Measurements from ENCODE around the gene DSN1. TPM values are rescaled to one million over a fixed set of nuclear protein-coding genes. Genes with fewer than 3 reads are reported as not detected.

Gene DSN1
- total and polyA plus RNA-seq, 2 donors (not counting 1 experiment from before 2014, with no cell fraction given), result 8.3 to 13.4 TPM

GRCh38 chr20:36737183-36737499 is 36.4 kb downstream of the DSN1 start:
- H3K79me2 ChIP-seq (ENCODE audit: control insufficient read depth, insufficient read depth, low read length), result no peaks in the 10 kb centered on the region

GRCh38 chr20:36736451-36737182 is 36.9 kb downstream of the DSN1 start:
- no peaks in the 10 kb centered on the region for H3K4me1 ChIP-seq (ENCODE audit: control insufficient read depth, extremely low read depth, insufficient read depth, low read length)
- TF ChIP-seq CTCF (conservative IDR thresholded peaks at IDR 0.05 in 1 of 2, IDR thresholded peaks at IDR 0.05 in 1 of 2; ENCODE audit: low read depth in 1 of 2, low read length in 2 of 2), result no peak
- TF ChIP-seq EZH2 (IDR thresholded peaks at IDR 0.05; ENCODE audit: low read length, missing control alignments), result no peak
- H3K9ac ChIP-seq (ENCODE audit: insufficient read depth, low read length), result no peak overlapping the region
- no peaks in the 10 kb centered on the region for H3K79me2 ChIP-seq (ENCODE audit: control insufficient read depth, insufficient read depth, low read length)
- DNase-seq (ENCODE audit: low read depth in 2 of 2), result no peak
- H4K20me1 ChIP-seq (ENCODE audit: control insufficient read depth, extremely low read depth, insufficient read depth, low read length), result no peaks in the 10 kb centered on the region
- H3K27me3 ChIP-seq (ENCODE audit: control insufficient read depth, insufficient read depth, low read length), result no peaks in the 10 kb centered on the region
- H3K27ac ChIP-seq (ENCODE audit: insufficient read depth, low read length), result no peak overlapping the region
- H3K9me3 ChIP-seq (ENCODE audit: control insufficient read depth, insufficient read depth, low read depth, low read length), result no peaks in the 10 kb centered on the region
- H3K36me3 ChIP-seq (ENCODE audit: control insufficient read depth, insufficient read depth, low read length), result no peaks in the 10 kb centered on the region
- no peak overlapping the region for H3K4me2 ChIP-seq (ENCODE audit: extremely low read depth, insufficient read depth, low read length)
- H3K4me3 ChIP-seq (replicated peaks in 1 of 4; ENCODE audit: control extremely low read depth in 1 of 4, insufficient read depth in 1 of 4, low read depth in 3 of 4, low read length in 4 of 4), result no peak overlapping the region
- no peak overlapping the region for H2AFZ ChIP-seq (ENCODE audit: low read length)

More at GRCh38 chr20:36737183-36737499, 36.4 kb downstream of the DSN1 start:
- H3K9me3 ChIP-seq (ENCODE audit: control insufficient read depth, insufficient read depth, low read depth, low read length), result no peaks in the 10 kb centered on the region
- no peak overlapping the region for H2AFZ ChIP-seq (ENCODE audit: low read length)
- H3K9ac ChIP-seq (ENCODE audit: insufficient read depth, low read length), result no peak overlapping the region
- no peak overlapping the region for H3K4me3 ChIP-seq (replicated peaks in 1 of 4; ENCODE audit: control extremely low read depth in 1 of 4, insufficient read depth in 1 of 4, low read depth in 3 of 4, low read length in 4 of 4)
- no peaks in the 10 kb centered on the region for H3K4me1 ChIP-seq (ENCODE audit: control insufficient read depth, extremely low read depth, insufficient read depth, low read length)
- no peak overlapping the region for H3K4me2 ChIP-seq (ENCODE audit: extremely low read depth, insufficient read depth, low read length)
- H3K27ac ChIP-seq (ENCODE audit: insufficient read depth, low read length), result no peak overlapping the region
- no peaks in the 10 kb centered on the region for H3K36me3 ChIP-seq (ENCODE audit: control insufficient read depth, insufficient read depth, low read length)
- no peaks in the 10 kb centered on the region for H4K20me1 ChIP-seq (ENCODE audit: control insufficient read depth, extremely low read depth, insufficient read depth, low read length)
- H3K27me3 ChIP-seq (ENCODE audit: control insufficient read depth, insufficient read depth, low read length), result no peaks in the 10 kb centered on the region
- TF ChIP-seq EZH2 (IDR thresholded peaks at IDR 0.05; ENCODE audit: low read length, missing control alignments), result no peak
- no peak for TF ChIP-seq CTCF (conservative IDR thresholded peaks at IDR 0.05 in 1 of 2, IDR thresholded peaks at IDR 0.05 in 1 of 2; ENCODE audit: low read depth in 1 of 2, low read length in 2 of 2)
- DNase-seq (ENCODE audit: low read depth in 2 of 2), result no peak

- no peak overlapping the region for H2AFZ ChIP-seq (ENCODE audit: low read length)
- H3K9me3 ChIP-seq (ENCODE audit: control insufficient read depth, insufficient read depth, low read depth, low read length), result no peaks in the 10 kb centered on the region
- H3K36me3 ChIP-seq (ENCODE audit: control insufficient read depth, insufficient read depth, low read length), result no peaks in the 10 kb centered on the region
- H4K20me1 ChIP-seq (ENCODE audit: control insufficient read depth, extremely low read depth, insufficient read depth, low read length), result no peaks in the 10 kb centered on the region
- H3K79me2 ChIP-seq (ENCODE audit: control insufficient read depth, insufficient read depth, low read length), result no peaks in the 10 kb centered on the region
- no peak overlapping the region for H3K4me3 ChIP-seq (replicated peaks in 1 of 4; ENCODE audit: control extremely low read depth in 1 of 4, insufficient read depth in 1 of 4, low read depth in 3 of 4, low read length in 4 of 4)
- no peak for TF ChIP-seq CTCF (conservative IDR thresholded peaks at IDR 0.05 in 1 of 2, IDR thresholded peaks at IDR 0.05 in 1 of 2; ENCODE audit: low read depth in 1 of 2, low read length in 2 of 2)
- TF ChIP-seq EZH2 (IDR thresholded peaks at IDR 0.05; ENCODE audit: low read length, missing control alignments), result no peak
- no peak overlapping the region for H3K9ac ChIP-seq (ENCODE audit: insufficient read depth, low read length)
- H3K27me3 ChIP-seq (ENCODE audit: control insufficient read depth, insufficient read depth, low read length), result no peaks in the 10 kb centered on the region
- no peak for DNase-seq (ENCODE audit: low read depth in 2 of 2)
- H3K4me2 ChIP-seq (ENCODE audit: extremely low read depth, insufficient read depth, low read length), result no peak overlapping the region
- no peak overlapping the region for H3K27ac ChIP-seq (ENCODE audit: insufficient read depth, low read length)
- no peaks in the 10 kb centered on the region for H3K4me1 ChIP-seq (ENCODE audit: control insufficient read depth, extremely low read depth, insufficient read depth, low read length)
Observed at GRCh38 chr20:36732456-36732855, 41.1 kb downstream of the DSN1 start.
